ENCODE results near the gene SLIT3. TPM values are rescaled to one million over a fixed set of nuclear protein-coding genes. Genes with fewer than 3 reads are reported as not detected.

Gene SLIT3
- total and polyA plus RNA-seq, 10 of the 15 experiments (the other 5 are each of a cell fraction or from before 2014, with no cell fraction given): 0.05 TPM; not detected in 9

DNA sequence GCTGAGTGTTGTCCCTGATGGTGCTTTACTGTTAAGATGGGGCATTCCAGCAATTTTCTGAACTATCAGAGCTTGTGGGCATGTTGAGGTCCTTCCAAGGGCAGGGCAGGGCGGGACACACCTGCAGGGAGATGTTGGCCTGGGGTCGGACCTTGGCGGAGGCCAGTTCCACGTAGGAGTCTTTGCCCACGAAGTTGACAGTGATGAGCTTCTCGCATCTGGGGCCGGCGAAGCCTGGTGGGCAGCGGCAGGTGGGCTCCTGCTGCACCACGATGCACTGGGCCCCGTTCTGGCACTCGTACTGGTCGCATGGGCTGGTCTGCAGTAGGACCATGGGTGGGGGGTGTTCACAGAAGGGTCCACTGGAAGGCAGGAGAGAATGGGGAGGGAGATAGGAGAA is 615.4 kb downstream of the SLIT3 start:
- TF ChIP-seq, protein P1, sequence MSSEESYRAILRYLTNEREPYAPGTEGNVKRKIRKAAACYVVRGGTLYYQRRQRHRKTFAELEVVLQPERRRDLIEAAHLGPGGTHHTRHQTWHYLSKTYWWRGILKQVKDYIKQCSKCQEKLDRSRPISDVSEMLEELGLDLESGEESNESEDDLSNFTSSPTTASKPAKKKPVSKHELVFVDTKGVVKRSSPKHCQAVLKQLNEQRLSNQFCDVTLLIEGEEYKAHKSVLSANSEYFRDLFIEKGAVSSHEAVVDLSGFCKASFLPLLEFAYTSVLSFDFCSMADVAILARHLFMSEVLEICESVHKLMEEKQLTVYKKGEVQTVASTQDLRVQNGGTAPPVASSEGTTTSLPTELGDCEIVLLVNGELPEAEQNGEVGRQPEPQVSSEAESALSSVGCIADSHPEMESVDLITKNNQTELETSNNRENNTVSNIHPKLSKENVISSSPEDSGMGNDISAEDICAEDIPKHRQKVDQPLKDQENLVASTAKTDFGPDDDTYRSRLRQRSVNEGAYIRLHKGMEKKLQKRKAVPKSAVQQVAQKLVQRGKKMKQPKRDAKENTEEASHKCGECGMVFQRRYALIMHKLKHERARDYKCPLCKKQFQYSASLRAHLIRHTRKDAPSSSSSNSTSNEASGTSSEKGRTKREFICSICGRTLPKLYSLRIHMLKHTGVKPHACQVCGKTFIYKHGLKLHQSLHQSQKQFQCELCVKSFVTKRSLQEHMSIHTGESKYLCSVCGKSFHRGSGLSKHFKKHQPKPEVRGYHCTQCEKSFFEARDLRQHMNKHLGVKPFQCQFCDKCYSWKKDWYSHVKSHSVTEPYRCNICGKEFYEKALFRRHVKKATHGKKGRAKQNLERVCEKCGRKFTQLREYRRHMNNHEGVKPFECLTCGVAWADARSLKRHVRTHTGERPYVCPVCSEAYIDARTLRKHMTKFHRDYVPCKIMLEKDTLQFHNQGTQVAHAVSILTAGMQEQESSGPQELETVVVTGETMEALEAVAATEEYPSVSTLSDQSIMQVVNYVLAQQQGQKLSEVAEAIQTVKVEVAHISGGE (CRISPR knock-in tag; IDR thresholded peaks at IDR 0.05): no peak
- TF ChIP-seq MEF2B (IDR thresholded peaks at IDR 0.05; ENCODE audit: partially characterized antibody, poor library complexity, severe bottlenecking) (no peak), ELK1 (IDR thresholded peaks at IDR 0.05; ENCODE audit: low read depth, low read length) (no peak), BCL11A (IDR thresholded peaks at IDR 0.05; ENCODE audit: low read depth, low read length) (no peak), EED (IDR thresholded peaks at IDR 0.05; ENCODE audit: low read depth) (no peak), HDAC6 (IDR thresholded peaks at IDR 0.05; ENCODE audit: unreplicated experiment) (no peak), ETV6 (conservative IDR thresholded peaks at IDR 0.05 in 1 of 2, IDR thresholded peaks at IDR 0.05 in 1 of 2; ENCODE audit: borderline replicate concordance in 1 of 2, low read depth in 1 of 2) (no peak), SRF (IDR thresholded peaks at IDR 0.05; ENCODE audit: low read depth in 2 of 2, low read length in 2 of 2) (no peak), NRF1 (conservative IDR thresholded peaks at IDR 0.05; ENCODE audit: low read depth, low read length) (no peak), ZNF274 (IDR thresholded peaks at IDR 0.05; ENCODE audit: insufficient read depth, insufficient read length) (no peak), CREB1 (IDR thresholded peaks at IDR 0.05; ENCODE audit: low read depth) (no peak), POLR2AphosphoS5 (IDR thresholded peaks at IDR 0.05; ENCODE audit: low read length) (no peak), MAX (IDR thresholded peaks at IDR 0.05; ENCODE audit: low read depth, low read length) (no peak)
- no peaks in the 10 kb centered on the region for H3K36me3 ChIP-seq (ENCODE audit: control insufficient read depth in 2 of 2, insufficient read depth in 2 of 2, low read length in 1 of 2)
- intact Hi-C loops (cut with micrococcal nuclease; ENCODE audit: unreplicated experiment): no loop called here
- WGBS (ENCODE audit: insufficient coverage, insufficient replicate concordance, low lambda C conversion rate, missing lambda C conversion rate): 56% methylated on average over 13 of the region's 13 CpGs
- H3K9me3 ChIP-seq (replicated peaks; ENCODE audit: control insufficient read depth, insufficient read depth, low read length): no peaks in the 10 kb centered on the region
- no peak overlapping the region for H3K4me3 ChIP-seq
- no peak overlapping the region for H2AFZ ChIP-seq (ENCODE audit: control insufficient read depth, low read depth, low read length)
- DNase-seq (ENCODE audit: low read depth, low spot score) (no peak), FAIRE-seq (no peak), ATAC-seq (no peak)
- H3K4me1 ChIP-seq (ENCODE audit: control insufficient read depth, insufficient read depth, low read length): no peaks in the 10 kb centered on the region
- no peaks in the 10 kb centered on the region; a peak in 1 of 4 replicates for H3K27me3 ChIP-seq (replicated peaks in 1 of 2; ENCODE audit: control insufficient read depth in 2 of 2, insufficient read depth in 2 of 2, low read length in 1 of 2)
- no peak overlapping the region for H3K27ac ChIP-seq (ENCODE audit: control insufficient read depth, insufficient read depth)
- in situ Hi-C loops (cut with MboI): no loop called here
- RAD21 ChIA-PET (ENCODE audit: unreplicated experiment): no interaction called here
- BruUV-seq (replicated peaks): no TSS peak
- H4K20me1 ChIP-seq (ENCODE audit: control insufficient read depth, insufficient read depth): no peaks in the 10 kb centered on the region
- H3K9ac ChIP-seq (ENCODE audit: control insufficient read depth, insufficient read depth, low read length): no peak overlapping the region
- SMC1A ChIA-PET (ENCODE audit: uncharacterized antibody, unreplicated experiment): no interaction called here
- no peaks in the 10 kb centered on the region for H3K79me2 ChIP-seq (ENCODE audit: control insufficient read depth, insufficient read depth, low read length)
- POLR2A ChIA-PET: no interaction called here
- no peak overlapping the region for H3K4me2 ChIP-seq (ENCODE audit: control insufficient read depth, insufficient read depth)
- CTCF ChIA-PET: no interaction called here
